Tibial artery (tissue), 4 donors: ENCODE measurements around the gene ADAM23.

Source experiments
- DNase-seq, 2 donors: peaks; one replicate each; pipeline ENCODE4 v3.0.0-alpha.2; 2019
- H3K27ac ChIP-seq, 2 donors: fragments of 200-600 bp; sonication (generic) in 1 of 2; 1 replicate in 1 of 2; 2 replicates in 1 of 2; pipeline ENCODE4 v1.5.1; 2018 to 2019; ENCODE audit warnings: mild to moderate bottlenecking in 1 of 2
- H3K27me3 ChIP-seq, 2 donors: fragments of 200-600 bp; sonication (generic) in 1 of 2; one replicate each; pipeline versions ENCODE4 v1.5.1 to v1.6.0; 2016 to 2019
- H3K36me3 ChIP-seq, 3 donors: fragments of 200-600 bp; sonication (generic) in 2 of 3; one replicate each; pipeline ENCODE4 v1.5.1; 2016 to 2019; ENCODE audit warnings: mild to moderate bottlenecking in 2 of 3
- H3K4me1 ChIP-seq, 4 donors: fragments of 200-600 bp; sonication (generic) in 2 of 4; 1 replicate in 3 of 4; 2 replicates in 1 of 4; pipeline ENCODE4 v1.5.1; 2016 to 2019
- H3K4me3 ChIP-seq, 2 donors: fragments of 200-600 bp; sonication (generic) in 1 of 2; 1 replicate in 1 of 2; 2 replicates in 1 of 2; pipeline ENCODE4 v1.5.1; 2018 to 2019; ENCODE audit warnings: mild to moderate bottlenecking in 2 of 2
- H3K9me3 ChIP-seq, 3 donors: fragments of 200-600 bp; sonication (generic) in 1 of 3; one replicate each; pipeline ENCODE4 v1.5.1; 2016 to 2019
- intact Hi-C: fragments of 100-400 bp; cut with DNase I; formaldehyde crosslinking; loops from one replicate; pipeline ENCODE4 v1.15.0; 2023; ENCODE audit warnings: low total_unique reads
- TF ChIP-seq, protein P1 (sequence below), 2 experiments: fragments of 200-600 bp in 1 of 2; fragments of 450-650 bp in 1 of 2; IDR thresholded peaks; one replicate each; pipeline ENCODE4 v1.5.1; 2017 to 2019; ENCODE audit warnings: antibody characterized with exemption in 2 of 2, mild to moderate bottlenecking in 1 of 2, moderate library complexity in 1 of 2

The ADAM23 gene

DNA sequence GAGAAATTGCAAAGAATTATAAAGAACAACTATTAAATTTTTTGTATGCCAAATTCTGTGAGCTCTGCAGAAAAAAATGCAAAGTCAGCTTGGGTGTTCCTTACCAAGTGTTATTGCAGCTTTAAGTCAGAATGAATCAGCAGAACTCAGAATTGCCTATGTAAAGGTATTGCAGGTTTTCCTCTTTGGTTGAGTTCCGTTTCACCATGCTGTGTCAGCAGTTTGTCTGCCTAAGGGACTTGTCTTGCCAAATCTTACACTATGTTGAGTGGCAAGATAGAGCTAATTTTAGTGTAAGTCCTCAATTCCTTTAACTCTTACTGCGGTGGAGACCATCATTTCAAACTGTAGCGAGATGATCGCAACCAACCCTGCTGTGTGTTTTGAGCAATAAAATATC, 38.8 kb downstream of the ADAM23 start:
- Histone ChIP-seq H3K36me3 (no peaks in the 10 kb centered on the region), H3K9me3 (no peaks in the 10 kb centered on the region), H3K4me1 (no peaks in the 10 kb centered on the region), H3K27me3 (no peaks in the 10 kb centered on the region), H3K27ac (no peak overlapping the region), H3K4me3 (no peak overlapping the region)
- intact Hi-C loops, result no loop called here
- no peak for DNase-seq
- TF ChIP-seq, protein P1, sequence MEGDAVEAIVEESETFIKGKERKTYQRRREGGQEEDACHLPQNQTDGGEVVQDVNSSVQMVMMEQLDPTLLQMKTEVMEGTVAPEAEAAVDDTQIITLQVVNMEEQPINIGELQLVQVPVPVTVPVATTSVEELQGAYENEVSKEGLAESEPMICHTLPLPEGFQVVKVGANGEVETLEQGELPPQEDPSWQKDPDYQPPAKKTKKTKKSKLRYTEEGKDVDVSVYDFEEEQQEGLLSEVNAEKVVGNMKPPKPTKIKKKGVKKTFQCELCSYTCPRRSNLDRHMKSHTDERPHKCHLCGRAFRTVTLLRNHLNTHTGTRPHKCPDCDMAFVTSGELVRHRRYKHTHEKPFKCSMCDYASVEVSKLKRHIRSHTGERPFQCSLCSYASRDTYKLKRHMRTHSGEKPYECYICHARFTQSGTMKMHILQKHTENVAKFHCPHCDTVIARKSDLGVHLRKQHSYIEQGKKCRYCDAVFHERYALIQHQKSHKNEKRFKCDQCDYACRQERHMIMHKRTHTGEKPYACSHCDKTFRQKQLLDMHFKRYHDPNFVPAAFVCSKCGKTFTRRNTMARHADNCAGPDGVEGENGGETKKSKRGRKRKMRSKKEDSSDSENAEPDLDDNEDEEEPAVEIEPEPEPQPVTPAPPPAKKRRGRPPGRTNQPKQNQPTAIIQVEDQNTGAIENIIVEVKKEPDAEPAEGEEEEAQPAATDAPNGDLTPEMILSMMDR (IDR thresholded peaks at IDR 0.05), result no peak

- no peaks in the 10 kb centered on the region for H3K4me1 ChIP-seq
- no peaks in the 10 kb centered on the region for H3K27me3 ChIP-seq
- no peaks in the 10 kb centered on the region for H3K36me3 ChIP-seq
- no peaks in the 10 kb centered on the region for H3K9me3 ChIP-seq
- H3K4me3 ChIP-seq, result no peak overlapping the region
- no peak overlapping the region for H3K27ac ChIP-seq
- TF ChIP-seq, protein P1 (IDR thresholded peaks at IDR 0.05), result no peak
- DNase-seq, result no peak
- intact Hi-C loops, result no loop called here
These were observed 39.3 kb downstream of the ADAM23 start for GRCh38 chr2:206482633-206483032.

DNA sequence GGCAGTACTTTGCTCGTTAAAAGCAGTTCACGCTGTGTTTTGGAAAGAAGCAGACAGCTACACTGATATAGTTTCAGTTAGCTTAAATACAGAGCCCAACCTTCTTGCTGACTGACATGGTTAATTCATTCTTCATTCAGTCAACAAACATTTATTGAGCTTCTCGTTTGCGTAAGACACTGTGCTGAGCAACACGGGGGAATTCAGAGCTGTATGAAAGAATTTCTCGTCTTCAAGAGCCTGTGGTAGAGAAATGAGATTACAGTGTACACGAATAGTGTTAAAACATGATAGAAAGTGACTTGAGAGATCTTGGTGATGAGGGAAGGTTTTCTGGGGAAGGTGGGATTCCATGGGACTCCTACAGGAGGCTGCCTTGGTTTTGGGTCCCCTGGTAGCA, 44.7 kb downstream of the ADAM23 start:
- intact Hi-C loops, result no loop called here
- no peak for DNase-seq
- no peaks in the 10 kb centered on the region for H3K4me1 ChIP-seq
- H3K27ac ChIP-seq, result no peak overlapping the region
- no peaks in the 10 kb centered on the region for H3K27me3 ChIP-seq
- H3K36me3 ChIP-seq, result no peaks in the 10 kb centered on the region
- H3K4me3 ChIP-seq, result no peak overlapping the region
- no peaks in the 10 kb centered on the region for H3K9me3 ChIP-seq
- TF ChIP-seq, protein P1 (IDR thresholded peaks at IDR 0.05), result no peak

DNA sequence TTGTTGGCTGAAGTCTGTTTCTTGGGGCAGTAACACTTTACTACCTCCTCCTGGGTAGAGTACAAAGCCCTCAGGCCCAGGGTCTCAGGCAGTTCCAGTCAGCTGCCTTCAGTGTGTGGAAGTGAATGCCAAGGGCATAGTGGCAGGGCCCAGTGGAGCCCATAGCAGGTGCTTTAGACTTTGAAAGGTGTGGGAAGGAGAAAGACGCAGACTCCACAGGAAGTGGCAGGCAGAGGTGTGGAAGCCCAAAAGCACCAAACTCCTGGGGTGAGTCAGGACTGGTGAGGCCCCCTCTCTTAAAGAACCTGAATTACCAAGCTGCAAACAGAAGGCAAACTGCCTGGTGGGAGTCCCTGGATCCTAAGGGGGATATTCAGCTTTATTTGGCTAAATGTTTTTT, 45.3 kb downstream of the ADAM23 start:
- Histone ChIP-seq H3K4me1 (no peaks in the 10 kb centered on the region), H3K4me3 (no peak overlapping the region), H3K36me3 (no peaks in the 10 kb centered on the region), H3K27me3 (no peaks in the 10 kb centered on the region), H3K27ac (no peak overlapping the region), H3K9me3 (no peaks in the 10 kb centered on the region)
- DNase-seq, result no peak
- intact Hi-C loops, result no loop called here
- TF ChIP-seq, protein P1 (IDR thresholded peaks at IDR 0.05), result no peak

GRCh38 chr2:206494061-206494460, 50.7 kb downstream of the ADAM23 start:
- intact Hi-C loops, result no loop called here
- no peak overlapping the region for H3K4me3 ChIP-seq
- H3K4me1 ChIP-seq, result no peaks in the 10 kb centered on the region
- H3K27ac ChIP-seq, result no peak overlapping the region
- TF ChIP-seq, protein P1 (IDR thresholded peaks at IDR 0.05), result no peak
- no peaks in the 10 kb centered on the region for H3K36me3 ChIP-seq
- no peaks in the 10 kb centered on the region for H3K9me3 ChIP-seq
- no peaks in the 10 kb centered on the region for H3K27me3 ChIP-seq
- DNase-seq, result no peak

DNA sequence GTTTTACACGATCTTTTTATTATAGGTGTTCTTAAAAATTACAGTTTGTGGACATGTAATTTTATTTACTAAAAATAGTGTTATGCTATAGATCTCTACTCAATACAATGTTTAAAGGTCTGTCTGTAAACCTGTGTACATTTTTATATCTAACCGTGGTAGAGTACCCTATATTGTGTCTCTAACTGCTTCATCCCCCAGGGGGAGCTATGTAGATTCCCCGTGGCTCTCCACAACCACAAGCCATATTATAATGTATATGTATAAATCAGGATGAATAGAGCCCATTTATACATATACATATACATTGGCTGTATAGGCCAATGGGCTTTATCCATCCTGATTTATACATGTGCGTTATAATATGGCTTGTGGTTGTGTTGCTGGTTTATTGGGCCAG, 59.4 kb downstream of the ADAM23 start:
- DNase-seq, result no peak
- H3K27ac ChIP-seq, result no peak overlapping the region
- H3K4me3 ChIP-seq, result no peak overlapping the region
- no peaks in the 10 kb centered on the region for H3K9me3 ChIP-seq
- no peaks in the 10 kb centered on the region for H3K27me3 ChIP-seq
- H3K36me3 ChIP-seq, result no peaks in the 10 kb centered on the region
- no peaks in the 10 kb centered on the region for H3K4me1 ChIP-seq
- intact Hi-C loops, result no loop called here
- TF ChIP-seq, protein P1 (IDR thresholded peaks at IDR 0.05), result no peak
